CD4-positive, alpha-beta T cell treated with Interleukin-12 subunit alpha and Interleukin-12 subunit beta, for 1 hour (primary cell): Measurements from ENCODE around the gene ZNF141.
"Not testable (repeated sequence)": the region's sequence is repeated elsewhere in the genome, so short reads cannot be mapped to it uniquely, and the experiment has no call there.

Experiments
- DNase-seq: peaks from one replicate; pipeline ENCODE4 v3.0.0-alpha.2; 2020

Gene ZNF141

GRCh38 chr4:385934-386707 is 48.5 kb downstream of the ZNF141 start:
- DNase-seq = no peak

- no peak for DNase-seq
Observed at GRCh38 chr4:386708-387105, 49.1 kb downstream of the ZNF141 start.

- no peak for DNase-seq
Observed at GRCh38 chr4:404006-404405, 66.4 kb downstream of the ZNF141 start.

- not testable (repeated sequence) for DNase-seq
Observed at GRCh38 chr4:408321-408720, 70.7 kb downstream of the ZNF141 start.

GRCh38 chr4:422587-422986 is 85.0 kb downstream of the ZNF141 start:
- no peak for DNase-seq
